Heart left ventricle (tissue), 16 donors: Measurements from ENCODE around the gene TMEM242. TPM values are rescaled to one million over a fixed set of nuclear protein-coding genes. Genes with fewer than 3 reads are reported as not detected.

Source experiments
- ATAC-seq, 4 donors: fragments of 200-7000 bp; cut with Tn5 transposase; one replicate each; pipeline ENCODE4 v1.9.1; 2020 to 2022; ENCODE audit warnings: moderate library complexity in 4 of 4, mild to moderate bottlenecking in 3 of 4, moderate number of reproducible peaks in 1 of 4
- DNase-seq, 5 donors: peaks; one replicate each; pipeline ENCODE4 v3.0.0-alpha.2; 2020
- H3K27ac ChIP-seq, 12 donors: fragments of 200-600 bp; sonication (generic) in 4 of 12; one replicate each; pipeline versions ENCODE4 v1.5.0 to v1.8.0; 2016 to 2022; ENCODE audit warnings: mild to moderate bottlenecking in 2 of 12
- H3K27me3 ChIP-seq, 9 donors: fragments of 200-600 bp; sonication (generic) in 2 of 9; one replicate each; pipeline versions ENCODE4 v1.5.1 to v1.8.0; 2016 to 2022; ENCODE audit warnings: mild to moderate bottlenecking in 3 of 9
- H3K36me3 ChIP-seq, 9 donors: fragments of 200-600 bp; sonication (generic) in 2 of 9; one replicate each; pipeline versions ENCODE4 v1.5.0 to v1.8.0; 2018 to 2022; ENCODE audit warnings: mild to moderate bottlenecking in 2 of 9
- H3K4me1 ChIP-seq, 12 donors: fragments of 200-600 bp; sonication (generic) in 4 of 12; one replicate each; pipeline versions ENCODE4 v1.5.0 to v1.8.0; 2016 to 2022; ENCODE audit warnings: mild to moderate bottlenecking in 3 of 12
- H3K4me3 ChIP-seq, 12 donors: fragments of 200-600 bp; sonication (generic) in 4 of 12; one replicate each; pipeline versions ENCODE4 v1.5.0 to v1.8.0; 2017 to 2022; ENCODE audit warnings: mild to moderate bottlenecking in 9 of 12, moderate library complexity in 4 of 12
- H3K9me3 ChIP-seq, 12 donors: fragments of 200-600 bp; sonication (generic) in 4 of 12; one replicate each; pipeline versions ENCODE4 v1.5.0 to v1.8.0; 2016 to 2022; ENCODE audit warnings: mild to moderate bottlenecking in 1 of 12
- CTCF ChIP-seq, 12 donors: fragments of 200-600 bp; sonication (generic) in 4 of 12; IDR thresholded peaks; one replicate each; pipeline versions ENCODE4 v1.5.0 to v1.8.0; 2018 to 2022; ENCODE audit warnings: antibody characterized with exemption in 12 of 12, mild to moderate bottlenecking in 5 of 12
- POLR2A ChIP-seq, 2 donors: fragments of 450-650 bp; IDR thresholded peaks; one replicate each; pipeline ENCODE4 v1.6.1; 2017; ENCODE audit warnings: antibody characterized with exemption in 2 of 2, mild to moderate bottlenecking in 2 of 2, moderate library complexity in 2 of 2
- WGBS, 4 donors: extraction: QIAGEN DNeasy Blood & Tissue Kit in 2 of 4; methylation state at CpG; one replicate each; pipeline versions ENCODE4 v1.1.5 to v1.1.7; 2013 to 2018; 5-methylcytosine and 5-hydroxymethylcytosine counted together
- intact Hi-C, 10 donors: fragments of 100-400 bp; cut with DNase I; formaldehyde crosslinking; loops; one replicate each; pipeline versions ENCODE4 v1.11.1 to v1.14.2; 2022
- polyA plus RNA-seq, 2 donors: library from polyadenylated mRNA; stranded (reverse); fragments of 200-250 nt; gene quantifications; one replicate each; pipeline ENCODE4 v1.2.3, GENCODE V29; 2013
- total RNA-seq, 9 donors: library from RNA; depleted of rRNA in 2 of 9; stranded (reverse); fragments of >200 nt in 2 of 9; fragmentation: NEBNext Ultra II Directional in 3 of 9; extraction: Animal tissue kit (Norgen Biotek cat#: 25700) in 3 of 9; gene quantifications; one replicate each; pipeline versions ENCODE4 v1.1.0 to v1.2.4, GENCODE V29; 2016 to 2023
- donor health status: ischemic (EF 13 %, LVEDD 7.1; RV severe dilation, severe dysfunction).
- donor health status: healthy with polysubstance abuse.
- donor health status: DM: no; HTN: yes; CAD: no.
- donor health status: DM: no; HTN: no; CAD: no.
- donor health status: ischemic (EF 25% LVEDD 6.9; RV normal size, moderate dysfunction).
- donor health status: ischemic (EF 25% LVEDD 5.7; RV mildly dilated, moderate dysfunction).
- donor health status: healthy.
- donor health status: DM: yes; HTN: yes; CAD: no.
- donor health status: ischemic (EF 35%, LVEDD 5.7; RV mildly dilated, moderate dysfunction).
- donor health status: nonischemic (EF 11% LVEDD 7.7; RV severe dilation, severe dysfunction).
- donor health status: DM: yes; HTN: yes; CAD: no.
- donor health status: PGD.
- donor health status: ischemic (EF 29% LVEDD 5.4; RV normal size, mild dysfunction).
- donor health status: nonischemic (EF 23%, LVEDD 6.1; RV moderate dilation, normal function).

TMEM242 gene
- total and polyA plus RNA-seq, 11 donors = 5.9 to 18.3 (median 13.2) TPM

- Histone ChIP-seq H3K36me3 (no peaks in the 10 kb centered on the region), H3K27ac (peak overlapping the region in 11 of 12 donors; percentile 11 to 80 (median 62)), H3K4me3 (no peak overlapping the region), H3K9me3 (peaks cover 0 to 9% (median 0%) of the 10 kb centered on the region in 12 donors), H3K27me3 (no peaks in the 10 kb centered on the region), H3K4me1 (peaks cover 0 to 53% (median 18%) of the 10 kb centered on the region in 12 donors)
- no peak for TF ChIP-seq CTCF (IDR thresholded peaks at IDR 0.05)
- TF ChIP-seq POLR2A (IDR thresholded peaks at IDR 0.05) = no peak
- ATAC-seq = no peak
- WGBS, 4 donors = 71 to 76% (median 73%) methylated on average over 4 of the region's 4 CpGs
- no peak for DNase-seq
- intact Hi-C loops = no loop called here
Measured at GRCh38 chr6:157244780-157245179, 78.5 kb downstream of the TMEM242 start.

GRCh38 chr6:157244175-157244574 lies 79.1 kb downstream of the TMEM242 start:
- DNase-seq (peak in 1 of 5 donors; percentile 38), ATAC-seq (peak; percentile 32 to 85 (median 80))
- H3K27me3 ChIP-seq = no peaks in the 10 kb centered on the region
- peaks cover 0 to 54% (median 20%) of the 10 kb centered on the region in 12 donors for H3K4me1 ChIP-seq
- no peak overlapping the region for H3K4me3 ChIP-seq
- TF ChIP-seq CTCF (IDR thresholded peaks at IDR 0.05) (no peak), POLR2A (IDR thresholded peaks at IDR 0.05) (no peak)
- intact Hi-C loops = no loop called here
- H3K36me3 ChIP-seq = no peaks in the 10 kb centered on the region
- whole genome bisulfite sequencing, 4 donors = 28 to 41% (median 34%) methylated on average over 4 of the region's 4 CpGs
- H3K9me3 ChIP-seq = peaks cover 0 to 9% (median 0%) of the 10 kb centered on the region in 12 donors
- peak overlapping the region in 11 of 12 donors; percentile 11 to 80 (median 62) for H3K27ac ChIP-seq

DNA sequence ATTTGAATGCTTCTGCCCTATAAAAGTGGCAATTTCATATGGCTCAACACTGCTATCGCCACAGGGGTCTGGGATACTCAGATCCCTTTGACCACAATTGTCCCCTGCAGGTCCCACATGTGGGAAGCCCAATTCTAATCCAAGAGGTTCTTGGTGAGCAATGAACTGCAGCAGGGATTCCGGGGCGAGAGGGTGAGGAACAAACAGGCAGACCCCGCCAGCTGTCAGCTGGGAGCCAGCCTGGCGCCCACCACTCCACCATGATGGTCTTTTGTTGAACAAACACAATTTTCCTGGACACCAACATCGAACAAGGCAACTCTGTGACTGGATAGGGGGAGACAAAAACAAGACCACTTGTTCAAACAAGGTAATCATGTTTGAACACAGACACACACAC lies 80.5 kb downstream of the TMEM242 start:
- no peak for ATAC-seq

DNA sequence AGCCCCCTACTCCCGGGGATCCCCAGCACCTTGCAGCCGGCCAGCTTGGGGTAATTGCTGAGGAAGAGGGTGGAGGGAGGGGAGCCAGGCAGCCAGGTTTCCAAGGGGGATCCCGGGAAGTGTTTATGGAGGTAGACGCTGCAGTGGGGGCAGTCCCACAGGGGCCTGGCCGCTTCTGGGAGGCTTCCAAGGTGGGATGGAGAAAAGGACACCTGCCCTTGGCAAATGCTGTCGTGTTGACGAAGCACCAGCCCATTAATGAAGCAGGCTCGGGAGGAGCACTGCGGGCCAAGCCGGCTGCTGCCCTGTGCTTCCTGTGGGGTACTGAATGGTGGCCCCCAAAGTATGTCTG lies 82.4 kb downstream of the TMEM242 start:
- peaks cover 0 to 11% (median 0%) of the 10 kb centered on the region in 9 donors for H3K27me3 ChIP-seq
- peak overlapping the region in 1 of 12 donors; percentile 42 for H3K4me3 ChIP-seq
- ATAC-seq = no peak
- TF ChIP-seq CTCF (IDR thresholded peaks at IDR 0.05) (no peak), POLR2A (IDR thresholded peaks at IDR 0.05) (no peak)
- DNase-seq = no peak
- no peaks in the 10 kb centered on the region for H3K9me3 ChIP-seq
- H3K27ac ChIP-seq = peak overlapping the region in 9 of 12 donors; percentile 11 to 73 (median 49)
- intact Hi-C loops = no loop called here
- 90 to 94% (median 92%) methylated on average over 10 of the region's 10 CpGs for WGBS, 4 donors
- peaks cover 0 to 55% (median 22%) of the 10 kb centered on the region in 12 donors for H3K4me1 ChIP-seq
- H3K36me3 ChIP-seq = no peaks in the 10 kb centered on the region

More for the DNA sequence above, 80.5 kb downstream of the TMEM242 start:
- DNase-seq = no peak
- no peak overlapping the region for H3K4me3 ChIP-seq
- peaks cover 0 to 54% (median 20%) of the 10 kb centered on the region in 12 donors for H3K4me1 ChIP-seq
- WGBS, 4 donors = 90 to 98% (median 96%) methylated on average over 6 of the region's 6 CpGs
- intact Hi-C loops = no loop called here
- H3K27ac ChIP-seq = peak overlapping the region in 2 of 12 donors; percentile 17 to 56
- H3K36me3 ChIP-seq = no peaks in the 10 kb centered on the region
- TF ChIP-seq CTCF (IDR thresholded peaks at IDR 0.05) (no peak), POLR2A (IDR thresholded peaks at IDR 0.05) (no peak)
- no peaks in the 10 kb centered on the region for H3K27me3 ChIP-seq
- H3K9me3 ChIP-seq = no peaks in the 10 kb centered on the region
